ENCODE data around the gene LEUTX. TPM values are rescaled to one million over a fixed set of nuclear protein-coding genes. Genes with fewer than 3 reads are reported as not detected.

Gene LEUTX
- total RNA-seq, 1 experiment from 2014 or later, result not detected

DNA sequence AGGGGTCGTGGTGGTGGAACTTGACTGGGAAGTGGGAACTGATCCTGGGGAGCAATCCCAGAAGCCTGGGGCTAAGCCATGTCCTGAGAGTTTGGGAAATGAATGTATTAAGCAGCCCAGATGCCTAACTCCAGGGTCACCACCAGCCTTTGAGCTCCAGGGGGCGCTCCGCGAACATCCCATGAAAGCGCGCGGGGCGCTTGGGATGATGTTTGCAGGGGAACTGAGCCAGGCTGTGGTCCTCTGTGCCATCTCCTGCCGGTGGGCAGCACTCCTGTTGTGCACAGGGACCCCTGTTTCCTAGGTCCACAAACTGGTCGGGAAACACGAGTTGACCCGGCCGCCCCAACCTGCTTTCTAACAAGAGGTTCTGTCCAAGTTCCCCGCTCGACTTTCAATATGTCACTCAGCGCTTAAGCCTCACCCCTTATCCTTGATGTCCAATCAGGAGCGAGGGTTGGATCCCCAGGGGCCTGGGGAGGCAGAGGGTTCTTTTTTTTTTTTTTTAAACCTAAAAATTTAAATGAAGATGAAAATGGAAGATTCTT, 14.4 kb downstream of the LEUTX start:
- Mint-ChIP-seq H3K27me3 (ENCODE audit: unreplicated experiment) (peaks cover 34% of the 10 kb centered on the region), H3K9me3 (ENCODE audit: low read depth, unreplicated experiment) (no peaks in the 10 kb centered on the region), H3K4me3 (ENCODE audit: low read depth, unreplicated experiment) (peak overlapping the region; percentile 53), H3K4me1 (ENCODE audit: low read depth, unreplicated experiment) (peaks cover 7% of the 10 kb centered on the region), H3K27ac (ENCODE audit: unreplicated experiment) (no peak overlapping the region), H3K36me3 (ENCODE audit: insufficient read depth, unreplicated experiment) (no peaks in the 10 kb centered on the region)
- TF ChIP-seq, protein P1, sequence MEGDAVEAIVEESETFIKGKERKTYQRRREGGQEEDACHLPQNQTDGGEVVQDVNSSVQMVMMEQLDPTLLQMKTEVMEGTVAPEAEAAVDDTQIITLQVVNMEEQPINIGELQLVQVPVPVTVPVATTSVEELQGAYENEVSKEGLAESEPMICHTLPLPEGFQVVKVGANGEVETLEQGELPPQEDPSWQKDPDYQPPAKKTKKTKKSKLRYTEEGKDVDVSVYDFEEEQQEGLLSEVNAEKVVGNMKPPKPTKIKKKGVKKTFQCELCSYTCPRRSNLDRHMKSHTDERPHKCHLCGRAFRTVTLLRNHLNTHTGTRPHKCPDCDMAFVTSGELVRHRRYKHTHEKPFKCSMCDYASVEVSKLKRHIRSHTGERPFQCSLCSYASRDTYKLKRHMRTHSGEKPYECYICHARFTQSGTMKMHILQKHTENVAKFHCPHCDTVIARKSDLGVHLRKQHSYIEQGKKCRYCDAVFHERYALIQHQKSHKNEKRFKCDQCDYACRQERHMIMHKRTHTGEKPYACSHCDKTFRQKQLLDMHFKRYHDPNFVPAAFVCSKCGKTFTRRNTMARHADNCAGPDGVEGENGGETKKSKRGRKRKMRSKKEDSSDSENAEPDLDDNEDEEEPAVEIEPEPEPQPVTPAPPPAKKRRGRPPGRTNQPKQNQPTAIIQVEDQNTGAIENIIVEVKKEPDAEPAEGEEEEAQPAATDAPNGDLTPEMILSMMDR (IDR thresholded peaks at IDR 0.05; ENCODE audit: unreplicated experiment), result peak; percentile 91
- BruUV-seq (replicated peaks), result no TSS peak
- intact Hi-C loops (cut with micrococcal nuclease; ENCODE audit: unreplicated experiment), result loop anchor here (1.0 to 5.0 kb wide), 2 partner anchors 51 to 179 kb away; partner anchors contain the start of gene PSMC4
- peak; percentile 86 for DNase-seq
- CTCF ChIA-PET, result interaction anchor here (0.8 to 2.3 kb wide), 5 partner anchors 10 to 347 kb away, joined by 4 to 29 read pairs (median 4); partner anchors contain the start of gene PSMC4

DNA sequence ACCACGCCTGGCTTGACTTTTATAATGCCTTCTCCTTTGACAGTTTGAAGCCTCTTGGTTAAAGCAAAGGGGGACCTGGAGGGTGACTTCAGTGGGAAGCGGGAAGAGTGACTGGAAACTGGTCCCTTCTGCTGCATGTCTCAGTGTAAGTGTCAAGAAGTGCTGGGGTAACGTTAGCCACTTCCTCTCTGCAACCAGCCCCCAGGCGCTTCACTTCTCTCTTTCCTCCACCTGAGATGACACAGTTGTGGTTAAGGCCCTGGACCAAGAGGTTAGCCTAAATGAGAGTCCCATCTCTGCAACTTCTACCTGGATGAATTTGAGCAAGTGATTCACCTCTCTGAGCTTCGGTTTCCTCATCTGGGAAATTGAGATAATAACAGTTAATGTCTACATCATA, 16.3 kb downstream of the LEUTX start:
- BruUV-seq (replicated peaks), result no TSS peak
- H3K27ac Mint-ChIP-seq (ENCODE audit: unreplicated experiment), result no peak overlapping the region
- H3K27me3 Mint-ChIP-seq (ENCODE audit: unreplicated experiment), result peaks cover 47% of the 10 kb centered on the region
- CTCF ChIA-PET, result interaction anchor here (0.5 kb wide), 1 partner anchor 310 kb away, joined by 3 read pairs; no protein-coding TSS in a partner anchor
- intact Hi-C loops (cut with micrococcal nuclease; ENCODE audit: unreplicated experiment), result no loop called here
- TF ChIP-seq, protein P1 (IDR thresholded peaks at IDR 0.05; ENCODE audit: unreplicated experiment), result no peak
- no peak overlapping the region for H3K4me3 Mint-ChIP-seq (ENCODE audit: low read depth, unreplicated experiment)
- no peaks in the 10 kb centered on the region for H3K36me3 Mint-ChIP-seq (ENCODE audit: insufficient read depth, unreplicated experiment)
- H3K9me3 Mint-ChIP-seq (ENCODE audit: low read depth, unreplicated experiment), result no peaks in the 10 kb centered on the region
- H3K4me1 Mint-ChIP-seq (ENCODE audit: low read depth, unreplicated experiment), result peaks cover 7% of the 10 kb centered on the region
- DNase-seq, result no peak

DNA sequence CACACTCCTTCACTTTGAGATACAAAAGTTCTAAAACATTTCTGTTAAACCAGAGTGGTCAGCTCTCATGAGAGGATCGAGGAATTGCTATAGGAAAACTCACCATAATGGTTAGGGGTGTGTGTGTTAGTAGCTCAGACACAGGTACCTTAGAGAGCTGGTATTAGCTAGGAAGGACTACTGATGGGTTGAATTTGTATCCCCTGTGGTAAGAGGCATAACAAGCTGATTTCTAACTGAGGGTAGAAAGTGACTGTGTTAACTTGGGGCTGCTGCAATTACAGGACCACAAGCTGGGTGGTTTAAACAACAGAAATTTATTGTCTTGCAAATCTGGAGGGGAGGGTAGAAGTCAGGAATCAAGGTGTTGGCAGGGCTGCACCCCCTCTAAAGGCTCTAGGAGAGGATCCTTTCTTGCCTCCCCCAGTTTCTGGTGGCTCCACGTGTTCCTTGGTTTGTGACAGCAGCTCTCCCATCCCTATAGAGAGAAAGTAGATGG, 17.4 kb downstream of the LEUTX start:
- Mint-ChIP-seq H3K27me3 (ENCODE audit: unreplicated experiment) (peaks cover 47% of the 10 kb centered on the region), H3K4me1 (ENCODE audit: low read depth, unreplicated experiment) (peaks cover 7% of the 10 kb centered on the region), H3K27ac (ENCODE audit: unreplicated experiment) (no peak overlapping the region), H3K4me3 (ENCODE audit: low read depth, unreplicated experiment) (no peak overlapping the region), H3K9me3 (ENCODE audit: low read depth, unreplicated experiment) (no peaks in the 10 kb centered on the region), H3K36me3 (ENCODE audit: insufficient read depth, unreplicated experiment) (no peaks in the 10 kb centered on the region)
- BruUV-seq (replicated peaks), result no TSS peak
- DNase-seq, result no peak
- CTCF ChIA-PET, result interaction anchor here (0.6 to 1.0 kb wide), 3 partner anchors 11 to 820 kb away, joined by 3 to 4 read pairs (median 3); no protein-coding TSS in a partner anchor
- TF ChIP-seq, protein P1 (IDR thresholded peaks at IDR 0.05; ENCODE audit: unreplicated experiment), result no peak
- intact Hi-C loops (cut with micrococcal nuclease; ENCODE audit: unreplicated experiment), result no loop called here

DNA sequence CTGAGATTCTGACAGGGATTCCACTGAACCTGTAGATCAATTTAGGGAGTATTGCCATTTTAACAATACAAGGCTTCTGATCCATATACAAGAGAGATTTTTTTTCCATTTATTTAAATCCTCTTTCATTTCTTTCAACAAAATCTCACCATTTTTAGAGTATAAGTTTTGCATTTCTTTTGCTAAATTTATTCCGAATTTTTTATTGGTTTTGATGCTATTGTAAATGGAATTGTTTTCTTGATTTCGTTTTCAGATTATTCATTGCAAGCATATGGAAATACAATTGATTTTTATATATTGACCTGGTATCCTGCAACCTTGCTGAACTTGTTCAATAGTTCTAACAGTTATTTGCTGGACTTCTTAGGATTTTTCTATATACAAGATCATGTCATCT, 18.4 kb downstream of the LEUTX start:
- no peak overlapping the region for H3K27ac Mint-ChIP-seq (ENCODE audit: unreplicated experiment)
- H3K4me1 Mint-ChIP-seq (ENCODE audit: low read depth, unreplicated experiment), result peaks cover 7% of the 10 kb centered on the region
- H3K36me3 Mint-ChIP-seq (ENCODE audit: insufficient read depth, unreplicated experiment), result no peaks in the 10 kb centered on the region
- BruUV-seq (replicated peaks), result no TSS peak
- no peak for DNase-seq
- H3K4me3 Mint-ChIP-seq (ENCODE audit: low read depth, unreplicated experiment), result no peak overlapping the region
- no peaks in the 10 kb centered on the region for H3K9me3 Mint-ChIP-seq (ENCODE audit: low read depth, unreplicated experiment)
- CTCF ChIA-PET, result no interaction called here
- TF ChIP-seq, protein P1 (IDR thresholded peaks at IDR 0.05; ENCODE audit: unreplicated experiment), result no peak
- H3K27me3 Mint-ChIP-seq (ENCODE audit: unreplicated experiment), result peaks cover 47% of the 10 kb centered on the region
- intact Hi-C loops (cut with micrococcal nuclease; ENCODE audit: unreplicated experiment), result no loop called here

Data from Calu3 (cell line).